ENCODE measurements around the gene RAMP2.

The RAMP2 gene

GRCh38 chr17:42782166-42783061, 21.4 kb downstream of the RAMP2 start:
- POLR2A ChIA-PET = no interaction called here

GRCh38 chr17:42783062-42783790, 22.2 kb downstream of the RAMP2 start:
- no peak overlapping the region for H3K4me3 ChIP-seq (ENCODE audit: control insufficient read depth in 1 of 7, extremely low read depth in 1 of 7, insufficient read depth in 4 of 7, low read depth in 2 of 7, low read length in 6 of 7)
- peaks cover 0 to 37% (median 25%) of the 10 kb centered on the region in 4 experiments for H3K4me1 ChIP-seq (ENCODE audit: control extremely low read depth in 1 of 4, control insufficient read depth in 4 of 4, insufficient read depth in 4 of 4, low read length in 3 of 4)
- H3K27me3 ChIP-seq (replicated peaks in 2 of 5; ENCODE audit: control insufficient read depth in 4 of 5, insufficient read depth in 5 of 5, low read length in 4 of 5) = peaks cover 6 to 90% (median 41%) of the 10 kb centered on the region in 5 experiments
- no peak for DNase-seq
- ChIA-PET POLR2A (interaction anchor here (0.6 kb wide), 1 partner anchor 1178 kb away, joined by 4 read pairs; no protein-coding TSS in a partner anchor), CTCF (interaction anchor here (1.3 kb wide), 2 partner anchors 20 to 49 kb away, joined by 3 to 6 read pairs; no protein-coding TSS in a partner anchor)
- H3K9me3 ChIP-seq (ENCODE audit: control extremely low read depth in 1 of 5, control insufficient read depth in 4 of 5, insufficient read depth in 2 of 5, low read depth in 1 of 5, low read length in 4 of 5) = no peaks in the 10 kb centered on the region
- H3K36me3 ChIP-seq (ENCODE audit: control insufficient read depth in 4 of 4, insufficient read depth in 4 of 4, low read length in 3 of 4) = peaks cover 2 to 16% (median 12%) of the 10 kb centered on the region in 4 experiments
- no peak overlapping the region for H3K27ac ChIP-seq (ENCODE audit: insufficient read depth in 1 of 2, low read depth in 1 of 2, low read length in 2 of 2, poor library complexity in 1 of 2, severe bottlenecking in 2 of 2)
- WGBS (ENCODE audit: insufficient coverage) = 21% methylated on average over 9 of the region's 9 CpGs

More at GRCh38 chr17:42782166-42783061, 21.4 kb downstream of the RAMP2 start:
- no peak overlapping the region for H3K27ac ChIP-seq (ENCODE audit: insufficient read depth in 1 of 2, low read depth in 1 of 2, low read length in 2 of 2, poor library complexity in 1 of 2, severe bottlenecking in 2 of 2)
- peaks cover 0 to 37% (median 25%) of the 10 kb centered on the region in 4 experiments for H3K4me1 ChIP-seq (ENCODE audit: control extremely low read depth in 1 of 4, control insufficient read depth in 4 of 4, insufficient read depth in 4 of 4, low read length in 3 of 4)
- H3K9me3 ChIP-seq (ENCODE audit: control extremely low read depth in 1 of 5, control insufficient read depth in 4 of 5, insufficient read depth in 2 of 5, low read depth in 1 of 5, low read length in 4 of 5) = no peaks in the 10 kb centered on the region
- WGBS (ENCODE audit: insufficient coverage) = 23% methylated on average over 20 of the region's 29 CpGs
- peaks cover 2 to 23% (median 16%) of the 10 kb centered on the region in 4 experiments for H3K36me3 ChIP-seq (ENCODE audit: control insufficient read depth in 4 of 4, insufficient read depth in 4 of 4, low read length in 3 of 4)
- CTCF ChIA-PET = interaction anchor here (1.3 kb wide), 2 partner anchors 19 to 48 kb away, joined by 3 to 6 read pairs; no protein-coding TSS in a partner anchor
- peaks cover 6 to 82% (median 38%) of the 10 kb centered on the region in 5 experiments for H3K27me3 ChIP-seq (replicated peaks in 2 of 5; ENCODE audit: control insufficient read depth in 4 of 5, insufficient read depth in 5 of 5, low read length in 4 of 5)
- DNase-seq = no peak
- no peak overlapping the region for H3K4me3 ChIP-seq (ENCODE audit: control insufficient read depth in 1 of 7, extremely low read depth in 1 of 7, insufficient read depth in 4 of 7, low read depth in 2 of 7, low read length in 6 of 7)

GRCh38 chr17:42783791-42784138, 22.7 kb downstream of the RAMP2 start:
- H3K4me1 ChIP-seq (ENCODE audit: control extremely low read depth in 1 of 4, control insufficient read depth in 4 of 4, insufficient read depth in 4 of 4, low read length in 3 of 4) = peaks cover 0 to 37% (median 25%) of the 10 kb centered on the region in 4 experiments
- H3K9me3 ChIP-seq (ENCODE audit: control extremely low read depth in 1 of 5, control insufficient read depth in 4 of 5, insufficient read depth in 2 of 5, low read depth in 1 of 5, low read length in 4 of 5) = no peaks in the 10 kb centered on the region
- H3K36me3 ChIP-seq (ENCODE audit: control insufficient read depth in 4 of 4, insufficient read depth in 4 of 4, low read length in 3 of 4) = peaks cover 2 to 10% (median 9%) of the 10 kb centered on the region in 4 experiments
- 12% methylated on average over 18 of the region's 22 CpGs for WGBS (ENCODE audit: insufficient coverage)
- no peak overlapping the region for H3K27ac ChIP-seq (ENCODE audit: insufficient read depth in 1 of 2, low read depth in 1 of 2, low read length in 2 of 2, poor library complexity in 1 of 2, severe bottlenecking in 2 of 2)
- CTCF ChIA-PET = no interaction called here
- DNase-seq = no peak
- peaks cover 6 to 92% (median 42%) of the 10 kb centered on the region in 5 experiments for H3K27me3 ChIP-seq (replicated peaks in 2 of 5; ENCODE audit: control insufficient read depth in 4 of 5, insufficient read depth in 5 of 5, low read length in 4 of 5)
- POLR2A ChIA-PET = interaction anchor here (0.6 kb wide), 1 partner anchor 1178 kb away, joined by 4 read pairs; no protein-coding TSS in a partner anchor
- no peak overlapping the region for H3K4me3 ChIP-seq (ENCODE audit: control insufficient read depth in 1 of 7, extremely low read depth in 1 of 7, insufficient read depth in 4 of 7, low read depth in 2 of 7, low read length in 6 of 7)

- WGBS (ENCODE audit: insufficient coverage) = 3% methylated on average over 16 of the region's 25 CpGs
- H3K36me3 ChIP-seq (ENCODE audit: control insufficient read depth in 4 of 4, insufficient read depth in 4 of 4, low read length in 3 of 4) = peaks cover 0 to 4% (median 3%) of the 10 kb centered on the region in 4 experiments
- CTCF ChIA-PET = no interaction called here
- peaks cover 0 to 37% (median 25%) of the 10 kb centered on the region in 4 experiments for H3K4me1 ChIP-seq (ENCODE audit: control extremely low read depth in 1 of 4, control insufficient read depth in 4 of 4, insufficient read depth in 4 of 4, low read length in 3 of 4)
- no peak overlapping the region for H3K27ac ChIP-seq (ENCODE audit: insufficient read depth in 1 of 2, low read depth in 1 of 2, low read length in 2 of 2, poor library complexity in 1 of 2, severe bottlenecking in 2 of 2)
- H3K27me3 ChIP-seq (replicated peaks in 2 of 5; ENCODE audit: control insufficient read depth in 4 of 5, insufficient read depth in 5 of 5, low read length in 4 of 5) = peaks cover 6 to 93% (median 42%) of the 10 kb centered on the region in 5 experiments
- peak in 2 of 3 donors; percentile 27 to 49 for DNase-seq
- no peaks in the 10 kb centered on the region for H3K9me3 ChIP-seq (ENCODE audit: control extremely low read depth in 1 of 5, control insufficient read depth in 4 of 5, insufficient read depth in 2 of 5, low read depth in 1 of 5, low read length in 4 of 5)
- no peak overlapping the region for H3K4me3 ChIP-seq (ENCODE audit: control insufficient read depth in 1 of 7, extremely low read depth in 1 of 7, insufficient read depth in 4 of 7, low read depth in 2 of 7, low read length in 6 of 7)
- POLR2A ChIA-PET = no interaction called here
Measured at GRCh38 chr17:42784409-42784808, 23.4 kb downstream of the RAMP2 start.

GRCh38 chr17:42784811-42785592, 24.0 kb downstream of the RAMP2 start:
- WGBS (ENCODE audit: insufficient coverage) = 9% methylated on average over 46 of the region's 52 CpGs
- ChIA-PET POLR2A (interaction anchor here (1.8 kb wide), 1 partner anchor 11 kb away, joined by 6 read pairs; the partner anchor contains the start of gene VPS25), CTCF (interaction anchor here (1.2 kb wide), 1 partner anchor 21 kb away, joined by 3 read pairs; no protein-coding TSS in a partner anchor)
- Histone ChIP-seq H3K27me3 (replicated peaks in 2 of 5; ENCODE audit: control insufficient read depth in 4 of 5, insufficient read depth in 5 of 5, low read length in 4 of 5) (peaks cover 6 to 89% (median 43%) of the 10 kb centered on the region in 5 experiments), H3K4me3 (ENCODE audit: control insufficient read depth in 1 of 7, extremely low read depth in 1 of 7, insufficient read depth in 4 of 7, low read depth in 2 of 7, low read length in 6 of 7) (no peak overlapping the region), H3K4me1 (ENCODE audit: control extremely low read depth in 1 of 4, control insufficient read depth in 4 of 4, insufficient read depth in 4 of 4, low read length in 3 of 4) (peaks cover 0 to 36% (median 22%) of the 10 kb centered on the region in 4 experiments), H3K36me3 (ENCODE audit: control insufficient read depth in 4 of 4, insufficient read depth in 4 of 4, low read length in 3 of 4) (no peaks in the 10 kb centered on the region), H3K9me3 (ENCODE audit: control extremely low read depth in 1 of 5, control insufficient read depth in 4 of 5, insufficient read depth in 2 of 5, low read depth in 1 of 5, low read length in 4 of 5) (no peaks in the 10 kb centered on the region), H3K27ac (ENCODE audit: insufficient read depth in 1 of 2, low read depth in 1 of 2, low read length in 2 of 2, poor library complexity in 1 of 2, severe bottlenecking in 2 of 2) (no peak overlapping the region)
- peak in 2 of 3 donors; percentile 28 to 42 for DNase-seq

GRCh38 chr17:42787266-42787665, 26.2 kb downstream of the RAMP2 start:
- CTCF ChIA-PET = interaction anchor here (1.2 kb wide), 1 partner anchor 11 kb away, joined by 3 read pairs; the partner anchor contains the start of genes CNTD1 and COA3
- H3K27me3 ChIP-seq (replicated peaks in 2 of 5; ENCODE audit: control insufficient read depth in 4 of 5, insufficient read depth in 5 of 5, low read length in 4 of 5) = peaks cover 6 to 78% (median 38%) of the 10 kb centered on the region in 5 experiments

More at GRCh38 chr17:42787266-42787665, 26.2 kb downstream of the RAMP2 start:
- Histone ChIP-seq H3K4me1 (ENCODE audit: control extremely low read depth in 1 of 4, control insufficient read depth in 4 of 4, insufficient read depth in 4 of 4, low read length in 3 of 4) (peaks cover 0 to 21% (median 14%) of the 10 kb centered on the region in 4 experiments), H3K4me3 (ENCODE audit: control insufficient read depth in 1 of 7, extremely low read depth in 1 of 7, insufficient read depth in 4 of 7, low read depth in 2 of 7, low read length in 6 of 7) (no peak overlapping the region), H3K36me3 (ENCODE audit: control insufficient read depth in 4 of 4, insufficient read depth in 4 of 4, low read length in 3 of 4) (no peaks in the 10 kb centered on the region), H3K9me3 (ENCODE audit: control extremely low read depth in 1 of 5, control insufficient read depth in 4 of 5, insufficient read depth in 2 of 5, low read depth in 1 of 5, low read length in 4 of 5) (no peaks in the 10 kb centered on the region), H3K27ac (ENCODE audit: insufficient read depth in 1 of 2, low read depth in 1 of 2, low read length in 2 of 2, poor library complexity in 1 of 2, severe bottlenecking in 2 of 2) (no peak overlapping the region)
- 97% methylated on average over 11 of the region's 11 CpGs for WGBS (ENCODE audit: insufficient coverage)
- POLR2A ChIA-PET = no interaction called here
- DNase-seq = no peak

All from common myeloid progenitor, CD34-positive (primary cell).